HEK293 (cell line): ENCODE results near the gene FUBP3.

ENCODE experiments used
- EGR2 ChIP-seq: fragments of 450-650 bp; formaldehyde crosslinking; IDR thresholded peaks from 2 replicates; pipeline ENCODE4 v1.5.1; 2016; ENCODE audit warnings: low read depth, missing biosample characterization, missing genetic modification characterization
- ELK4 ChIP-seq: IDR thresholded peaks from 2 replicates; pipeline ENCODE4 v1.6.1; 2011; ENCODE audit warnings: mild to moderate bottlenecking, low read depth, low read length, borderline replicate concordance
- FEZF1 ChIP-seq: fragments of 450-650 bp; formaldehyde crosslinking; IDR thresholded peaks from 2 replicates; pipeline ENCODE4 v1.5.1; 2016; ENCODE audit warnings: missing biosample characterization, missing genetic modification characterization
- KLF8 ChIP-seq: fragments of 450-650 bp; formaldehyde crosslinking; IDR thresholded peaks from 2 replicates; pipeline ENCODE4 v1.5.1; 2016; ENCODE audit warnings: missing biosample characterization, missing genetic modification characterization
- OVOL3 ChIP-seq: fragments of 450-650 bp; formaldehyde crosslinking; IDR thresholded peaks from 2 replicates; pipeline ENCODE4 v1.5.1; 2016; ENCODE audit warnings: missing biosample characterization, missing genetic modification characterization
- PATZ1 ChIP-seq: fragments of 450-650 bp; formaldehyde crosslinking; IDR thresholded peaks from 2 replicates; pipeline ENCODE4 v1.5.1; 2016; ENCODE audit warnings: missing biosample characterization, missing genetic modification characterization
- PBX3 ChIP-seq: sonication (generic); formaldehyde crosslinking; IDR thresholded peaks from 2 replicates; pipeline ENCODE4 v1.8.1; 2022; ENCODE audit warnings: mild to moderate bottlenecking, moderate library complexity, missing genetic modification reagents
- SP7 ChIP-seq: fragments of 450-650 bp; formaldehyde crosslinking; IDR thresholded peaks from 2 replicates; pipeline ENCODE4 v1.5.1; 2016; ENCODE audit warnings: missing biosample characterization, missing genetic modification characterization
- ZBTB21 ChIP-seq: fragments of 450-650 bp; formaldehyde crosslinking; IDR thresholded peaks from 2 replicates; pipeline ENCODE4 v1.5.1; 2017; ENCODE audit warnings: missing biosample characterization, missing genetic modification characterization
- ZFP37 ChIP-seq: fragments of 450-650 bp; formaldehyde crosslinking; IDR thresholded peaks from 2 replicates; pipeline ENCODE4 v1.5.1; 2016; ENCODE audit warnings: missing biosample characterization, missing genetic modification characterization
- ZFP41 ChIP-seq: fragments of 450-650 bp; formaldehyde crosslinking; IDR thresholded peaks from 2 replicates; pipeline ENCODE4 v1.5.1; 2016; ENCODE audit warnings: missing biosample characterization, missing genetic modification characterization, borderline replicate concordance
- ZFP69B ChIP-seq: fragments of 450-650 bp; formaldehyde crosslinking; IDR thresholded peaks from 2 replicates; pipeline ENCODE4 v1.5.1; 2016; ENCODE audit warnings: missing biosample characterization, missing genetic modification characterization
- ZNF175 ChIP-seq: fragments of 450-650 bp; formaldehyde crosslinking; IDR thresholded peaks from 2 replicates; pipeline ENCODE4 v1.5.1; 2016; ENCODE audit warnings: missing biosample characterization, missing genetic modification characterization
- ZNF202 ChIP-seq: fragments of 450-650 bp; formaldehyde crosslinking; IDR thresholded peaks from 2 replicates; pipeline ENCODE4 v1.5.1; 2016; ENCODE audit warnings: missing biosample characterization, missing genetic modification characterization, borderline replicate concordance
- ZNF214 ChIP-seq: fragments of 450-650 bp; formaldehyde crosslinking; IDR thresholded peaks from 2 replicates; pipeline ENCODE4 v1.5.1; 2017; ENCODE audit warnings: missing biosample characterization, mild to moderate bottlenecking, missing genetic modification characterization, borderline replicate concordance
- ZNF239 ChIP-seq: fragments of 450-650 bp; formaldehyde crosslinking; IDR thresholded peaks from 2 replicates; pipeline ENCODE4 v1.5.1; 2016; ENCODE audit warnings: missing biosample characterization, missing genetic modification characterization
- ZNF280C ChIP-seq: fragments of 450-650 bp; formaldehyde crosslinking; IDR thresholded peaks from 2 replicates; pipeline ENCODE4 v1.5.1; 2016; ENCODE audit warnings: missing biosample characterization, missing genetic modification characterization
- ZNF302 ChIP-seq: fragments of 450-650 bp; formaldehyde crosslinking; IDR thresholded peaks from 2 replicates; pipeline ENCODE4 v1.5.1; 2016; ENCODE audit warnings: missing biosample characterization, missing genetic modification characterization, low read depth
- ZNF362 ChIP-seq: fragments of 450-650 bp; formaldehyde crosslinking; IDR thresholded peaks from 2 replicates; pipeline ENCODE4 v1.5.1; 2016; ENCODE audit warnings: missing biosample characterization, missing genetic modification characterization
- ZNF416 ChIP-seq: fragments of 450-650 bp; formaldehyde crosslinking; IDR thresholded peaks from 2 replicates; pipeline ENCODE4 v1.5.1; 2016; ENCODE audit warnings: missing biosample characterization, missing genetic modification characterization
- ZNF423 ChIP-seq: fragments of 450-650 bp; formaldehyde crosslinking; IDR thresholded peaks from 2 replicates; pipeline ENCODE4 v1.5.1; 2016; ENCODE audit warnings: missing biosample characterization, missing genetic modification characterization
- ZNF510 ChIP-seq: fragments of 450-650 bp; formaldehyde crosslinking; IDR thresholded peaks from 2 replicates; pipeline ENCODE4 v1.5.1; 2018; ENCODE audit warnings: mild to moderate bottlenecking, missing genetic modification characterization, missing biosample characterization; ENCODE audit not compliant: insufficient replicate concordance
- ZNF513 ChIP-seq: fragments of 450-650 bp; IDR thresholded peaks from 2 replicates; pipeline ENCODE4 v1.5.1; 2018; ENCODE audit warnings: missing biosample characterization, missing genetic modification characterization
- ZNF560 ChIP-seq: fragments of 450-650 bp; formaldehyde crosslinking; IDR thresholded peaks from 2 replicates; pipeline ENCODE4 v1.5.1; 2017; ENCODE audit warnings: missing biosample characterization, missing genetic modification characterization, borderline replicate concordance
- ZNF561 ChIP-seq: fragments of 450-650 bp; IDR thresholded peaks from 2 replicates; pipeline ENCODE4 v1.5.1; 2018; ENCODE audit warnings: missing biosample characterization, missing genetic modification characterization, borderline replicate concordance
- ZNF624 ChIP-seq: fragments of 450-650 bp; formaldehyde crosslinking; IDR thresholded peaks from 2 replicates; pipeline ENCODE4 v1.5.1; 2017; ENCODE audit warnings: missing biosample characterization, missing genetic modification characterization
- ZNF626 ChIP-seq: fragments of 450-650 bp; sonication (Bioruptor Pico); formaldehyde crosslinking; IDR thresholded peaks from 2 replicates; pipeline ENCODE4 v1.5.1; 2018; ENCODE audit warnings: missing biosample characterization, missing genetic modification characterization, inconsistent platforms
- ZNF658 ChIP-seq: fragments of 450-650 bp; formaldehyde crosslinking; IDR thresholded peaks from 2 replicates; pipeline ENCODE4; 2016; ENCODE audit warnings: missing biosample characterization, missing genetic modification characterization
- ZNF777 ChIP-seq: fragments of 450-650 bp; formaldehyde crosslinking; IDR thresholded peaks from 2 replicates; pipeline ENCODE4 v1.5.1; 2017; ENCODE audit warnings: missing biosample characterization, missing genetic modification characterization, borderline replicate concordance
- ZNF837 ChIP-seq: fragments of 450-650 bp; formaldehyde crosslinking; IDR thresholded peaks from 2 replicates; pipeline ENCODE4 v1.5.1; 2016; ENCODE audit warnings: missing biosample characterization, missing genetic modification characterization
- ZSCAN16 ChIP-seq: fragments of 450-650 bp; formaldehyde crosslinking; IDR thresholded peaks from 2 replicates; pipeline ENCODE4 v1.5.1; 2016; ENCODE audit warnings: missing biosample characterization, missing genetic modification characterization

Gene FUBP3

GRCh38 chr9:130680836-130681768 lies 101.7 kb downstream of the FUBP3 start (continued):
- TF ChIP-seq ZNF362 (tag by site-specific recombination): no peak
- TF ChIP-seq EGR2 (tag by site-specific recombination): no peak
- no peak for TF ChIP-seq ZNF837 (tag by site-specific recombination)
- TF ChIP-seq FEZF1: no peak
- no peak for TF ChIP-seq ZFP69B (tag by site-specific recombination)
- no peak; the same call in none of the 2 replicates for TF ChIP-seq SP7 (tag by site-specific recombination)
- TF ChIP-seq ZFP41 (tag by site-specific recombination): no peak
- no peak for TF ChIP-seq ZNF510 (tag by site-specific recombination)
- TF ChIP-seq ZNF175: no peak
- no peak for TF ChIP-seq ELK4
- no peak for TF ChIP-seq ZNF280C
- TF ChIP-seq ZNF302: no peak
- no peak for TF ChIP-seq ZNF626 (tag by site-specific recombination)
- TF ChIP-seq OVOL3: no peak
- peak; percentile 52; the same call in 1 of the 2 replicates for TF ChIP-seq KLF8
- peak; percentile 88 for TF ChIP-seq PATZ1 (tag by site-specific recombination)
- no peak for TF ChIP-seq ZBTB21
- no peak for TF ChIP-seq ZNF416
- TF ChIP-seq ZNF560 (tag by site-specific recombination): no peak
- TF ChIP-seq ZNF513 (tag by site-specific recombination): no peak
- no peak for TF ChIP-seq ZFP37 (tag by site-specific recombination)
- no peak for TF ChIP-seq ZNF624 (tag by site-specific recombination)
- no peak for TF ChIP-seq ZNF202 (tag by site-specific recombination)
- peak; percentile 70; the same call in 1 of the 2 replicates for TF ChIP-seq ZNF777 (tag by site-specific recombination)
- TF ChIP-seq ZNF658 (tag by site-specific recombination): no peak
- no peak; the same call in 1 of the 2 replicates for TF ChIP-seq ZNF561 (tag by site-specific recombination)
- TF ChIP-seq ZNF423 (tag by site-specific recombination): no peak
- no peak for TF ChIP-seq ZSCAN16 (tag by site-specific recombination)
- 0 out of 2 replicates have a peak, but pooled peaks have one; percentile 46 for TF ChIP-seq PBX3 (CRISPR knock-in tag)
- no peak for TF ChIP-seq ZNF214 (tag by site-specific recombination)
- no peak for TF ChIP-seq ZNF239 (tag by site-specific recombination)
